ENCODE measurements around the gene UBE2G2.

DNA sequence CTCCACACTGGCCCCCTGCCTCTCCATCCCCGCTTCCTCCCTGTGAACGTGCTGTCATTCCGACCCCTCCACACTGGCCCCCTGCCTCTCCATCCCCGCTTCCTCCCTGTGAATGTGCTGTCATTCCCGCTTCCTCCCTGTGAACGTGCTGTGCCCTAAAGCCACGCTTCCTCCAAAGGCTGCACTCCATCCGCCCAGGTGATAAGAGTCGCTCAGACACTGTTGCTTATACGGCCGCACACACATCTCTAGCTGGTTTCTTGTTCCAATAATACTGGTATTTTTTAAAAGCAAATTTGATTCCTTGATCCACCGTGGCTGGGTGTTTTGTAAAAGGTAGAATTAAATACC lies 51.0 kb downstream of the UBE2G2 start:
- TF ChIP-seq RARB (CRISPR knock-in tag; IDR thresholded peaks at IDR 0.05) (no peak), CSDC2 (CRISPR knock-in tag; IDR thresholded peaks at IDR 0.05) (no peak), ZFP30 (CRISPR knock-in tag; IDR thresholded peaks at IDR 0.05) (no peak)
- TF ChIP-seq, protein P1, sequence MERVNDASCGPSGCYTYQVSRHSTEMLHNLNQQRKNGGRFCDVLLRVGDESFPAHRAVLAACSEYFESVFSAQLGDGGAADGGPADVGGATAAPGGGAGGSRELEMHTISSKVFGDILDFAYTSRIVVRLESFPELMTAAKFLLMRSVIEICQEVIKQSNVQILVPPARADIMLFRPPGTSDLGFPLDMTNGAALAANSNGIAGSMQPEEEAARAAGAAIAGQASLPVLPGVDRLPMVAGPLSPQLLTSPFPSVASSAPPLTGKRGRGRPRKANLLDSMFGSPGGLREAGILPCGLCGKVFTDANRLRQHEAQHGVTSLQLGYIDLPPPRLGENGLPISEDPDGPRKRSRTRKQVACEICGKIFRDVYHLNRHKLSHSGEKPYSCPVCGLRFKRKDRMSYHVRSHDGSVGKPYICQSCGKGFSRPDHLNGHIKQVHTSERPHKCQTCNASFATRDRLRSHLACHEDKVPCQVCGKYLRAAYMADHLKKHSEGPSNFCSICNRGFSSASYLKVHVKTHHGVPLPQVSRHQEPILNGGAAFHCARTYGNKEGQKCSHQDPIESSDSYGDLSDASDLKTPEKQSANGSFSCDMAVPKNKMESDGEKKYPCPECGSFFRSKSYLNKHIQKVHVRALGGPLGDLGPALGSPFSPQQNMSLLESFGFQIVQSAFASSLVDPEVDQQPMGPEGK (CRISPR knock-in tag; IDR thresholded peaks at IDR 0.05; ENCODE audit: borderline replicate concordance): no peak

Measured in SK-N-SH treated with all-trans-retinoic acid at 6 μM for 48 hours (cell line).